GM10248 (cell line): ENCODE data around the gene CD151.

Source experiments
- CTCF ChIA-PET: fragments of 300-600 bp; sonication (Branson Sonifier 250); formaldehyde crosslinking; extraction: SDS; loops from one replicate; lab custom pipeline; 2021; ENCODE audit warnings: antibody characterized with exemption; lab: Yijun Ruan, JAX
- POLR2A ChIA-PET: fragments of 350-650 bp; sonication (Branson Sonifier 250); formaldehyde crosslinking; extraction: SDS; loops from one replicate; lab custom pipeline; 2020; ENCODE audit warnings: antibody characterized with exemption; lab: Yijun Ruan, JAX
- DNase-seq: peaks from one replicate; pipeline ENCODE4 v3.0.0; 2012; ENCODE audit errors: extremely low spot score
- CTCF ChIP-seq: IDR thresholded peaks from 2 replicates; pipeline ENCODE4 v1.5.1; 2012; ENCODE audit warnings: mild to moderate bottlenecking, low read depth; ENCODE audit errors: extremely low read depth, missing control alignments, control extremely low read depth

The CD151 gene

GRCh38 chr11:824292-824880, 8.4 kb upstream of the CD151 start:
- DNase-seq, result no peak
- CTCF ChIA-PET, result interaction anchor here (1.9 kb wide), 1 partner anchor 17 kb away, joined by 4 read pairs; no protein-coding TSS in a partner anchor
- no peak for TF ChIP-seq CTCF
- POLR2A ChIA-PET, result no interaction called here

- no peak for DNase-seq
- TF ChIP-seq CTCF, result no peak
- CTCF ChIA-PET, result interaction anchor here (1.9 kb wide), 1 partner anchor 16 kb away, joined by 4 read pairs; no protein-coding TSS in a partner anchor
- POLR2A ChIA-PET, result no interaction called here
These were observed 7.8 kb upstream of the CD151 start for GRCh38 chr11:824942-825341.

GRCh38 chr11:825366-826226, 7.2 kb upstream of the CD151 start:
- CTCF ChIA-PET, result interaction anchor here (1.9 kb wide), 1 partner anchor 16 kb away, joined by 4 read pairs; no protein-coding TSS in a partner anchor
- POLR2A ChIA-PET, result no interaction called here
- no peak for DNase-seq
- no peak for TF ChIP-seq CTCF

- CTCF ChIA-PET, result interaction anchor here (1.9 kb wide), 1 partner anchor 15 kb away, joined by 4 read pairs; no protein-coding TSS in a partner anchor
- POLR2A ChIA-PET, result no interaction called here
- TF ChIP-seq CTCF, result no peak
- DNase-seq, result no peak
These were observed 6.5 kb upstream of the CD151 start for GRCh38 chr11:826227-826621.

GRCh38 chr11:826836-827145, 6.0 kb upstream of the CD151 start:
- ChIA-PET POLR2A (no interaction called here), CTCF (interaction anchor here (1.6 kb wide), 1 partner anchor 224 kb away, joined by 4 read pairs; no protein-coding TSS in a partner anchor)
- no peak for DNase-seq
- TF ChIP-seq CTCF, result no peak

GRCh38 chr11:827146-827896, 5.4 kb upstream of the CD151 start:
- ChIA-PET POLR2A (interaction anchor here (6.2 kb wide), 1 partner anchor 8 kb away, joined by 35 read pairs; the partner anchor contains the start of gene PNPLA2), CTCF (interaction anchor here (1.6 to 2.9 kb wide), 3 partner anchors 8 to 223 kb away, joined by 4 to 11 read pairs (median 4); partner anchors contain the start of gene PNPLA2)
- no peak for TF ChIP-seq CTCF
- peak; percentile 77 for DNase-seq
